Fibroblast of peridontal ligament (primary cell): ENCODE results near the gene MAP3K20.
"Not testable (repeated sequence)": the region's sequence is repeated elsewhere in the genome, so short reads cannot be mapped to it uniquely, and the experiment has no call there.

Experiments
- DNase-seq: peaks from one replicate; pipeline ENCODE4 v3.0.0-alpha.2; 2010; ENCODE audit errors: extremely low read depth

The MAP3K20 gene

DNA sequence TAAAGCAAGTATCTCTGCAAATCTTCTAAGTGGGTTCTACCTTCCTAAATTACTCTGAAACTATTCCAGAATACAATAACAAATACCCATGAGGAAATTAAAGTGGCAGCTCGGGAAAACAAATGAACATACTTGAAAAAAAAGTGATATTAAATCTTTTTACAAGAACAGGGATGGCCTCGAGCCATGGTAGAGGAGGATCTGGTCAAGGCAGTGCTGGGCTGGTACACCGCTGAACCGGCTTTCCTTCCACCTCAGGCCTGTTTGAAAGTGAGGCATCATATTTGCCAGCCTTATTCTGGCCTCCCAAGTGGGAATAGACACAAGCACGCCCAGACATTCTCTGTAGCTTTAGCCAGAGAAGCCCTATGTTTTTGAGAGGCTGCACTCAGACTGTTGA, 154.5 kb downstream of the MAP3K20 start:
- no peak for DNase-seq

- no peak for DNase-seq
Observed at GRCh38 chr2:173231042-173231441, 155.4 kb downstream of the MAP3K20 start.

DNA sequence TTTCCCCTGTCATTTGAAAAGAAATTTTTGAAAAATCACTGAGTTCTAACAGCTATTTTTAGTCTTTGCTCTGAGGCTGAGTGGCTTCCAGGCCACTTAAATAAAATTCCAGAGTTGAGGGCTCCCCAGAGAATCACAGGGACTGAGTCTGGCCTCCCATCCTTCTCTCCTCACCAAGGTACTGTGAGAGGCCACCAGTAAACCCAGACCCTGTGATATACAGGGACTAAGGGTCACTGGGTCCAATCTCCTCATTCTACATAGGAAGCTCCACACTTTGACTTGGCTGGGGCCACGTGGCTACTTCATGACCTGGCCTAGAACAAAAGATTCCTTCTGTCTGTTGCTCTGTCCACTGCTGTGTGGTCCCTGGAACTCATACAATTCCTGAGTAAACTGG, 155.8 kb downstream of the MAP3K20 start:
- DNase-seq = no peak

- DNase-seq = peak; percentile 61
Observed at GRCh38 chr2:173232956-173233744, 157.5 kb downstream of the MAP3K20 start.

- DNase-seq = no peak
Observed at GRCh38 chr2:173235947-173236803, 160.5 kb downstream of the MAP3K20 start.

DNA sequence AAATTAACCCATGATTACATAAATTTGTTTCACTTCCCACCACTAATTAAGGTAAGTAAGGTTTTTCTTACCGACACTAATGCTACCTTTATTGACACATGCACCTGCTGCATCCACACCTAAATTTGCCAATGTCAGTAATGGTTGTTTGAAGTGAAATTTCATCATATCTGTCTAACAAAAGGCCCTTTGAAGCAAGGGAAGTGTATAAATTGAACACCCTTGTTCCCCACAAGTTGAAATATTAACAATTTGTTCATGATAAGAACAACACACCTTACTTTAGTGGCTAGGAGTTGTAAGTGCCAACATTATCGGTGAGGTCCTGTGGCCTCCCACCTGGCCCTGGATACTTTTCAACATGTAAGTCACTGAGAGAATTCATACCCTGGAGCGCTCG, 162.7 kb downstream of the MAP3K20 start:
- DNase-seq = no peak

DNA sequence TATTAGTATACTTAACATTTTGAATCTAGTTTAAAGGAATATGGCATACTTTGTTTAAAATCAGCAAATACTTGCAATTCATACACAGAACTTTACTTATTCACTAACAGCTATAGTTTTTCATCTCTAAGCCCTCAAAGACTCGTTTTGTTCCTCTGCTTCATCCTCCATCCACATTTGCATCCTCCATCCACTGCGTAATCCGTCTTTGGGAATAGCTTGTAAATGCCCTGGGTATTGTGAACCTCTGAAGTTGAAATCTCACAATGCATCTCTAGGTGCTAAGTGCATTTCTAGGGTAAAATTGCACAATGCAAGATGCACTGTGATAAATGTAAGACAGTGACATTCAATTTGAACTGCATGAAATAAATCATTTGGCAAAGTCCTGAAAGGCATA, 163.2 kb downstream of the MAP3K20 start:
- DNase-seq = no peak

DNA sequence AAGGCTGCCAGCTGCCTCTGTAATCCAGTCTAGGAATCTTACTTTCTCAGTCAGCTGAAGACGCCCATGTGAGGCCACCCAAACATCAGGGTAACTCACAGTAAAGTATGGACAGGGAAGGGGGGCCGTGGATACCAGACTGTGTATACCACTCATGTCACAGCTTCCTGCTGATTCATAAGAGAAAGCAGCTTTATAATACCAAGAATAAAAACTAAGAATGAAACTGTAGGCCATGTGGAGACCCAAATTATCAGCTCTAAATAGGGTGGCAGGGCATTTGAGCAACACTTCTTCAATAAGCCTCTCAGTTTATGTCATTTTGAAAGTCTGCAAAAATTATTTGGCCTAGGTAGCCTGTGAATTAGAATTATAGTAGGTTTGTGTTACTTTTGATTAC, 164.0 kb downstream of the MAP3K20 start:
- no peak for DNase-seq

DNA sequence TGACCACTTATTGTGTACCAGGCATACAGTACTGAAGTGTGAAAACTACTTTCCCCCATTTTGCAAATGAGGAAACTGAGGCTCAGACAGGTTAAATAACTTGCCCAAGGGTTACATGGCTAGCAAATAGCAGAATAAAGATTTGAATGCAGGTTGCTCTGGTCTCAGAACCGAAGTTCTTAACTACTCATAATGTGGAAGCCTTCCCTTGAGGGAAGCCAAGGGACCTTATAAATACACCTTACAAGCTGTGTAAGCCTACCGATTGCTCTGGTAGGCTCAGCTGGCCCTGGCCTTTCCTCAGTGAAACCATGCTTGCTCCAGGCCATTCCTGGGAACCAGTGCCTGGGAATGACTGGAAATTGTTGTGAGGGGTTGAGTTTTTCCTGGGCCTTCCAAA, 164.4 kb downstream of the MAP3K20 start:
- DNase-seq = no peak

DNA sequence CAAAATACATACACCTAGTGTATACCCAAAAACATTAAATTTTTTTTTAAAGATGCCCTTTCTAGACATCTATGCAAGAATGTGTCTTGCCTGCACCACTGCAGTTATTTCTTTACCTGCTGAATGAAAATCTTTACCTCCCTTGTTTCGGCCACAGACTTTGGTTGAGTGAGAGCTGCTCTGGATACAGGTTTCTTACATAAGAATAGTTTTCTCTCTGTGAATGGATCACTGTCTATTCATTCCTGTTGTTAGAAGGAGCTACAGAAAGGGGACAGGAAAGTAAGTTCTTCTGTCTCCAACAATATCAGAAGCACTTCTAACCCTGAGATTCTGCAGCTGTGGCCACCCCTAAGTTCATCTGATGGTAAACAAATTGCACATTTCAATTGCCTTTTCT, 166.0 kb downstream of the MAP3K20 start:
- no peak for DNase-seq

DNA sequence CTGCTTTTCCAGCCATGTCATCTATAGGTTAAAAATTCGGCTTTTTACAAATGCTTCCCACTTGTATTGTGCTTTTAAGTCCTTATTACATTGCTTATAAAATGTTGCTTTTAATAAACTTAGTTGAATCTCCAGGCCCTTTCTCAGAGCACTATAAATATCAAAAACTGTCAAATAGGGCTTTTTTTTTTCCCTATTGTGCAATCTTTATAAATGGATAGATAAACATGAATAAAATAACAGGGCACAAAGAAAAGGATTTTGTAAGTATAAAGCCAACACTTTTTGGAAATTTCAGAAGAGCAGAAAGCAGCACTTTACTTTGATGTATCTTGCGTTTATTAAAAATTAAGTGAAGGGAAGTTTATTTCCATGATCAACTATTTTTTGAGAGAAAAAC, 171.5 kb downstream of the MAP3K20 start:
- no peak for DNase-seq

- DNase-seq = no peak
Observed at GRCh38 chr2:173248381-173248780, 172.7 kb downstream of the MAP3K20 start.

- no peak for DNase-seq
Observed at GRCh38 chr2:173249661-173250641, 174.3 kb downstream of the MAP3K20 start.

- no peak for DNase-seq
Observed at GRCh38 chr2:173251225-173251624, 175.6 kb downstream of the MAP3K20 start.

- no peak for DNase-seq
Observed at GRCh38 chr2:173252581-173252980, 176.9 kb downstream of the MAP3K20 start.

- DNase-seq = no peak
Observed at GRCh38 chr2:173254659-173255058, 179.0 kb downstream of the MAP3K20 start.

DNA sequence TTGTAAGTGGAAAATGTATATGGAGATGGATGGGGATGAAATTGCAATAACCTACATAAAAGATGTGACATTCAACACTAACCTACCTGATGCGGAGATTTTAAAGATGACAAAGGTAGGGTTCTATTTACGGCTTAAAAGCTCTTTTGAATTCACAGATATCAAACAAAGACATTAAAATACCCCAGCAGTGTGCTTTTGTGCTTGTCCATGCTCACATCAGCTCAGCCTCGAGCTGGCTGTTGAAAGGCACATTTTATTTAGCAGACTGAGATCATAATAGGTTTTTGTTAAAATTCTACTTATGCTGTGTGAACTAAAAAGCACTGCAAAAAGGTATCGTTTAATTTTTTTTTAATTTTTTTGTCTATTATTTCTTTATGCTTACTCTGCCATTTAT, 183.1 kb downstream of the MAP3K20 start:
- no peak for DNase-seq

DNA sequence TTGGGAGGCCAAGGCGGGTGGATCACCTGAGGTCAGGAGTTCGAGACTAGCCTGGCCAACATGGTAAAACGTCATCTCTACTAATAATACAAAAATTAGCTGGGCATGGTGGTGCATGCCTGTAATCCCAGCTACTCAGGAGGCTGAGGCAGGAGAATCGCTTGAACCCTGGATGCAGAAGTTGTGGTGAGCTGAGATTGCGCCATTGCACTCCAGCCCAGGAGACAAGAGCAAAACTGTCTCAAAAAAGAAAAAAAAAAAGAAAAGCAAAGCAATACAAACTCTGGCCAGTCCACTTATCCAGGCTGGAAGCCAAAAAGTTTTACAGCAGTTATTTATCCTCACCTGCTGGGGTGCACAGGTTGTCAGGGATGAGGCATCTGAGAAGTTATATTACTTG, 186.7 kb downstream of the MAP3K20 start:
- DNase-seq = not testable (repeated sequence)

DNA sequence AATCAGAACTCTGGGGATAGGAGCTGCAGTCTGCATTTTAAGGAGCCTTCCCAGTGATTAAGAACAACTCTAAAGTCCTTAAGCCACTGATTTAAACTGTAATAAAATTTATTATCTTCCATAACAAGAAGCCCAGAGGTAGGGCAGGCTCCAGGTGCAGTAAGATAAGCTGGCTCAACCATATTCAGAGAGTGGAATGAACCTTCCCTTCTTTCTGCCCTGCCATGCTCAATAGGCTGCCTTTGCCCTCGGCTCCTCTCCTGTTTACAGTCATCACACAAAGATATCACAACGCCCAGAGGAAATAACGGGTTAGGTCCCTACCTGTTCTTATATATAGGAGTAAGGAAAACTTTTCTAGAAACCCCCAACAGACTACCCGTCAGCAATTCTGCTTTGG, 188.5 kb downstream of the MAP3K20 start:
- no peak for DNase-seq

DNA sequence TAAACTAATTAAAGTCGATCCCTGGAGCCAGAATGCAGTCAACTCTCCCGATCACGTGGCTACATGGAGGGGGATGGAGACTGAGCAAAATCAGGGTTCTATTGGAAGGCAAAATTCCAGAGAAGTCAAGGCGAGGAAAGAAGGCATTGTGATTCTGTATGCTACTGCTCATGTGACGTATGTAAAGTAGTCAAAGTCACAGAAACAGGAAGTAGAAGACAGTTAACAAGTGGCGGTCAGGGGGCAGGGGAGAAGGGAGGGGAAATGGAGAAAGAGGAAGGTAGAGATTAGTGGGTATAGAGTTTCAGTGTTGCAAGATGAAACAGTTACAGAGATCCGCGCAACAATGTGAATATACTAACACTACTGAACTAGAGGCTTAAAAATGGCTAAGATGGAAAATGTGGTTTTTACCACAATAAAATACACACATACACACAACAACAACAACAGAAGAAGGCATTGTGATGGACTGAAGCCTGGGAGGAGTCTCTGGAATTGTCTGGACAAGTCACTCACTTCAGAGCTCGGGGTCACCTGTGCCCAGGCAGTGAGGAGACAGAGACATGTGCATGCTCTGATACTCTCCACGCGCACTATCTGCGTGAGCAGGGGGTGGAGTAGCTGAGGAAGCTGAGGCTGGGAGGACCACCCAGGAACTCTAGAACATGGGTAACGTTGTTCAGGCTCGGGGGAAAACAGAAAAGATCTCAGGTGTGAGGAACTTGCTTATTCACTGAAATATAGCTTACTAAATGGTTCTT, 189.1 kb downstream of the MAP3K20 start:
- no peak for DNase-seq

GRCh38 chr2:173271135-173271534, 195.5 kb downstream of the MAP3K20 start:
- no peak for DNase-seq
